Esophagus squamous epithelium (tissue), 5 donors: ENCODE results near the gene SLC24A3. TPM values are rescaled to one million over a fixed set of nuclear protein-coding genes. Genes with fewer than 3 reads are reported as not detected.

Experiments used
- DNase-seq: peaks from one replicate; lab custom pipeline; 2025; lab: John Stamatoyannopoulos, UW
- H3K27ac ChIP-seq, 4 donors: fragments of 200-600 bp; sonication (generic); one replicate each; pipeline ENCODE4 v1.5.1; 2016 to 2019; ENCODE audit warnings: mild to moderate bottlenecking in 1 of 4
- H3K27me3 ChIP-seq, 4 donors: fragments of 200-600 bp; sonication (generic); 1 replicate in 3 of 4; 2 replicates in 1 of 4; pipeline versions ENCODE4 v1.5.1 to v1.6.0; 2017 to 2021; ENCODE audit warnings: antibody characterized with exemption in 1 of 4
- H3K36me3 ChIP-seq, 3 donors: fragments of 200-600 bp; sonication (generic); one replicate each; pipeline ENCODE4 v1.5.1; 2016 to 2019
- H3K4me1 ChIP-seq, 3 donors: fragments of 200-600 bp; sonication (generic); one replicate each; pipeline ENCODE4 v1.5.1; 2017 to 2019
- H3K4me3 ChIP-seq, 4 donors: fragments of 200-600 bp; sonication (generic); 1 replicate in 3 of 4; 2 replicates in 1 of 4; pipeline ENCODE4 v1.5.1; 2016 to 2019; ENCODE audit warnings: mild to moderate bottlenecking in 2 of 4, moderate library complexity in 1 of 4
- H3K9me3 ChIP-seq, 3 donors: fragments of 200-600 bp; sonication (generic); one replicate each; pipeline ENCODE4 v1.5.1; 2016 to 2019
- POLR2A ChIP-seq, 4 donors: fragments of 450-650 bp; IDR thresholded peaks; one replicate each; pipeline ENCODE4 v1.6.1; 2017; ENCODE audit warnings: antibody characterized with exemption in 4 of 4, mild to moderate bottlenecking in 4 of 4, moderate library complexity in 3 of 4
- WGBS, 2 donors: methylation state at CpG; one replicate each; pipeline ENCODE4 v1.1.5; 2018; 5-methylcytosine and 5-hydroxymethylcytosine counted together
- intact Hi-C: fragments of 100-400 bp; cut with DNase I; formaldehyde crosslinking; loops from one replicate; pipeline ENCODE4 v1.15.0; 2022
- total RNA-seq, 4 donors: library from RNA; depleted of rRNA; stranded (reverse); fragments of >200 nt; gene quantifications; one replicate each; pipeline ENCODE4 v1.1.0, GENCODE V29; 2016
- TF ChIP-seq, protein P1 (sequence below), 6 experiments: fragments of 450-650 bp in 4 of 6; fragments of 200-600 bp in 2 of 6; sonication (generic) in 2 of 6; IDR thresholded peaks; one replicate each; pipeline ENCODE4 v1.5.1; 2016 to 2019; ENCODE audit warnings: antibody characterized with exemption in 6 of 6, mild to moderate bottlenecking in 4 of 6, moderate library complexity in 4 of 6
- donor health status: DM: yes; HTN: yes; CAD: no.

Gene SLC24A3
- total RNA-seq, 4 donors from 2014 or later, result 3.0 to 8.2 (median 6.1) TPM

DNA sequence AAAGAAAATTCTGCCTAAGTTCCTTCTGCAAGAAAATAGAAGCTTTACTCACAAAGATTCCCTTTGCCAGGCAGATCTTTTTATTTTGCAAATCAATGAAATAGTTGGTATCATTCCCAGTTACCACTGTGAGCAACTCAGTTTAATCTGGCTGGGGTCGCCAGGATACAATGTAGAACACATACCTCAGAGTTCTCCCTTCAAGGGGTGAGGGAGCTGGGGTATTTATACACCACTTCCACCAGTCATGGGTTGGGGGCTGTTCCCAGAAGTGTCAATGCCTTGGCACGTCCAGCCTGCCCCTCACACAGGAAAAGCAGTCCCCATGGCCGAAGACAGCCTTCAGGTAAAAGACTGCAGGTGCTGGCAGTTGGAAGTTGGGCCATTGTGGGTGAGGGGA is 86.2 kb downstream of the SLC24A3 start:
- intact Hi-C loops, result no loop called here
- TF ChIP-seq POLR2A (IDR thresholded peaks at IDR 0.05), result no peak
- TF ChIP-seq, protein P1, sequence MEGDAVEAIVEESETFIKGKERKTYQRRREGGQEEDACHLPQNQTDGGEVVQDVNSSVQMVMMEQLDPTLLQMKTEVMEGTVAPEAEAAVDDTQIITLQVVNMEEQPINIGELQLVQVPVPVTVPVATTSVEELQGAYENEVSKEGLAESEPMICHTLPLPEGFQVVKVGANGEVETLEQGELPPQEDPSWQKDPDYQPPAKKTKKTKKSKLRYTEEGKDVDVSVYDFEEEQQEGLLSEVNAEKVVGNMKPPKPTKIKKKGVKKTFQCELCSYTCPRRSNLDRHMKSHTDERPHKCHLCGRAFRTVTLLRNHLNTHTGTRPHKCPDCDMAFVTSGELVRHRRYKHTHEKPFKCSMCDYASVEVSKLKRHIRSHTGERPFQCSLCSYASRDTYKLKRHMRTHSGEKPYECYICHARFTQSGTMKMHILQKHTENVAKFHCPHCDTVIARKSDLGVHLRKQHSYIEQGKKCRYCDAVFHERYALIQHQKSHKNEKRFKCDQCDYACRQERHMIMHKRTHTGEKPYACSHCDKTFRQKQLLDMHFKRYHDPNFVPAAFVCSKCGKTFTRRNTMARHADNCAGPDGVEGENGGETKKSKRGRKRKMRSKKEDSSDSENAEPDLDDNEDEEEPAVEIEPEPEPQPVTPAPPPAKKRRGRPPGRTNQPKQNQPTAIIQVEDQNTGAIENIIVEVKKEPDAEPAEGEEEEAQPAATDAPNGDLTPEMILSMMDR (IDR thresholded peaks at IDR 0.05), result no peak
- WGBS, 2 donors, result 49 to 65% methylated on average over 2 to 3 of the region's 3 CpGs

DNA sequence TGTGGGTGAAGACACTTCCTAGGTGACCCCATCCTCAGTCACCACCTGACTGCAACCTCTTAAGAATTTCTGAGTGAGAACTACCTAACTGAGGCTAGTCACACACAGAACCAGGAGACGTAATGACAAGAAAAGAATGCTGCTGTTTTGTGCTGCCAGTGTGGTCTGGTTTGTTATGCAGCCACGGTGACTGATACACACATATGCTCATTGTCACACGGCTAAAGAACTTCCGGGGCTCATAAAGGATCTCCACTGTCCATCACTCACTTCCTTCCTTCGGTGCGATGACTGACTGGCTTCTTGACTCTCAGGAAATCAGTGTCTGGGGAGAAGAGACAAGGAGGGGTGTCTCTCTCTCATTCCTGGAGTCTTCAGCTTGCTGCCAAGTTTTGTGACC is 88.0 kb downstream of the SLC24A3 start:
- intact Hi-C loops, result no loop called here
- no peak for DNase-seq
- Histone ChIP-seq H3K4me1 (peaks cover 0 to 20% (median 10%) of the 10 kb centered on the region in 3 donors), H3K27ac (peak overlapping the region in 1 of 4 donors; percentile 34), H3K27me3 (no peaks in the 10 kb centered on the region), H3K9me3 (no peaks in the 10 kb centered on the region), H3K4me3 (no peak overlapping the region), H3K36me3 (no peaks in the 10 kb centered on the region)
- TF ChIP-seq, protein P1 (IDR thresholded peaks at IDR 0.05), result no peak
- no peak for TF ChIP-seq POLR2A (IDR thresholded peaks at IDR 0.05)
- WGBS, 2 donors, result 66 to 76% methylated on average over 3 to 6 of the region's 6 CpGs

More for the DNA sequence above, 86.2 kb downstream of the SLC24A3 start:
- H3K4me1 ChIP-seq, result peaks cover 0 to 20% (median 5%) of the 10 kb centered on the region in 3 donors
- H3K4me3 ChIP-seq, result no peak overlapping the region
- no peaks in the 10 kb centered on the region for H3K36me3 ChIP-seq
- no peaks in the 10 kb centered on the region for H3K27me3 ChIP-seq
- no peaks in the 10 kb centered on the region for H3K9me3 ChIP-seq
- H3K27ac ChIP-seq, result no peak overlapping the region
- no peak for DNase-seq

- Histone ChIP-seq H3K36me3 (no peaks in the 10 kb centered on the region), H3K27me3 (no peaks in the 10 kb centered on the region), H3K4me3 (no peak overlapping the region), H3K4me1 (peaks cover 0 to 20% (median 10%) of the 10 kb centered on the region in 3 donors), H3K9me3 (no peaks in the 10 kb centered on the region), H3K27ac (peak overlapping the region in 1 of 4 donors; percentile 75)
- 28 to 44% methylated on average over 2 of the region's 2 CpGs for WGBS, 2 donors
- intact Hi-C loops, result no loop called here
- DNase-seq, result no peak
- TF ChIP-seq POLR2A (IDR thresholded peaks at IDR 0.05), result no peak
- TF ChIP-seq, protein P1 (IDR thresholded peaks at IDR 0.05), result no peak
Measured at GRCh38 chr20:19301142-19301541, 88.7 kb downstream of the SLC24A3 start.

DNA sequence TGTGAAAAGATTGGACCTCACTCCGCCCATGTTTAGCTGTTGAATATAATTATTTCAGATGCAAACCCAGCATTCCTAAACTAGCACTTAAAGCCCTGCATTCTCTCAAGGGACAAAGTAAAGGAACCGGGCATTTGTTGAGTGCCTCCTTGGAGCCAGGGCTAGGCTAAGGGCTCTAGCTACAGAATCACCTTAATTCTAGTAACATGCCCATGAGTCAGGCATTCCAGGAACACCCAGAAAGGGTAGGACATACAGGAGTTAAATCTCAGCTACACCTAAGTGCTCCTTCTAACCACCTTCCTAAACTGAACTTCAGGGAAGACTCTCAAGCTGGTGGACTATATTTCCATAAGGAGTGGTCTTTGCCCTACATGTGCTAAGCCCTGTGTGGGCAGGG is 89.4 kb downstream of the SLC24A3 start:
- H3K9me3 ChIP-seq, result no peaks in the 10 kb centered on the region
- intact Hi-C loops, result no loop called here
- 57 to 78% methylated on average over 2 of the region's 2 CpGs for WGBS, 2 donors
- no peaks in the 10 kb centered on the region for H3K36me3 ChIP-seq
- TF ChIP-seq, protein P1 (IDR thresholded peaks at IDR 0.05), result no peak
- no peak for TF ChIP-seq POLR2A (IDR thresholded peaks at IDR 0.05)
- H3K27me3 ChIP-seq, result no peaks in the 10 kb centered on the region
- H3K4me1 ChIP-seq, result peaks cover 0 to 20% (median 10%) of the 10 kb centered on the region in 3 donors
- DNase-seq, result no peak
- H3K27ac ChIP-seq, result peak overlapping the region in 2 of 4 donors; percentile 49 to 75
- H3K4me3 ChIP-seq, result no peak overlapping the region

GRCh38 chr20:19302714-19303113 is 90.3 kb downstream of the SLC24A3 start:
- H3K36me3 ChIP-seq, result no peaks in the 10 kb centered on the region
- peaks cover 0 to 20% (median 10%) of the 10 kb centered on the region in 3 donors for H3K4me1 ChIP-seq
- no peak overlapping the region for H3K4me3 ChIP-seq
- peak overlapping the region in 1 of 4 donors; percentile 75 for H3K27ac ChIP-seq
- intact Hi-C loops, result no loop called here
- H3K27me3 ChIP-seq, result no peaks in the 10 kb centered on the region
- 67 to 81% methylated on average over 3 of the region's 3 CpGs for whole genome bisulfite sequencing, 2 donors
- no peaks in the 10 kb centered on the region for H3K9me3 ChIP-seq
- TF ChIP-seq, protein P1 (IDR thresholded peaks at IDR 0.05), result no peak
- TF ChIP-seq POLR2A (IDR thresholded peaks at IDR 0.05), result no peak
- no peak for DNase-seq
